Measurements from ENCODE around the gene CTIF.

DNA sequence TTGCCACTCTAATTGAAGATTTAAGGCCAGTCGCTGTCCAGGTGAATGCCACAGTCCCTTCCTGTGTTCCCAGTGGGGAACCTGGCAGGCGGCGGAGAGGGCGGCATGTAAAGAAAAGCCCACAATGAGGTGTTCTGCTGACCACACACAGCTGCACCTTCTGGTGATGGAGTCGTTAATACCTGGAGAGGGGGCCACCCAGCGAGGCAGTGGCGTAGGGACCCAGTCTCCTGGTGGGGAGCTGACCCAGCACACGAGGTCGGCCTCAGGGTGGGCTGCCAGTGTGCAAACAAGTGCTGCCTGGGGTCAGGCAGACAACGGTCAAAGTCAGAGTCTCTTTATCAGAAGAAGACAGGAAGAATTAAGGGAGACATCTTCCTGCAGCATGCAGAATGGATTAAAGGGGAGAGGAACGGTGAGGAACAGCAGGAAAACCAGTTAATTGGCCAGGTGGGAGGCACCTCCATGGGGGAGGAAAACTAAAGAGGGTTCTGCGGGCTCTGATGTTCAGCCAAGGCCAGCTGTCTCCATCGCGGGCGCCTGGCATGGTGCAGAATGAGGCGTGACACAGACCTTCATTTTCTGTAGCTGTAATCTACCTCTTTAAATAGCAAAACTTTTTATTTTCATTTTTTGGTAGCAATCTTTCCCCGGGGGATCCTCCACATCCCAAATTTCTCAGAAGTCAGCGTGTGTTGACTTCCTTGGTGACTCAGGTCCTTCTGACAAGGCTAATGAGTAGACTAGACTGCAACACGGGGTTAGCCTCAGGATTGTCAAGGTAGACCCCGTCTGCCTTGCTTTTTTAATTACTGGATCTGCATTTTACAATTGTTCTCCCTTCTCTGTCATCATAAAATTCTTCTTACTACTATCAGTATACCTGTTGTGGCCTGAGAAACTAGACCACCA, 333.7 kb downstream of the CTIF start:
- TF ChIP-seq, protein P1, sequence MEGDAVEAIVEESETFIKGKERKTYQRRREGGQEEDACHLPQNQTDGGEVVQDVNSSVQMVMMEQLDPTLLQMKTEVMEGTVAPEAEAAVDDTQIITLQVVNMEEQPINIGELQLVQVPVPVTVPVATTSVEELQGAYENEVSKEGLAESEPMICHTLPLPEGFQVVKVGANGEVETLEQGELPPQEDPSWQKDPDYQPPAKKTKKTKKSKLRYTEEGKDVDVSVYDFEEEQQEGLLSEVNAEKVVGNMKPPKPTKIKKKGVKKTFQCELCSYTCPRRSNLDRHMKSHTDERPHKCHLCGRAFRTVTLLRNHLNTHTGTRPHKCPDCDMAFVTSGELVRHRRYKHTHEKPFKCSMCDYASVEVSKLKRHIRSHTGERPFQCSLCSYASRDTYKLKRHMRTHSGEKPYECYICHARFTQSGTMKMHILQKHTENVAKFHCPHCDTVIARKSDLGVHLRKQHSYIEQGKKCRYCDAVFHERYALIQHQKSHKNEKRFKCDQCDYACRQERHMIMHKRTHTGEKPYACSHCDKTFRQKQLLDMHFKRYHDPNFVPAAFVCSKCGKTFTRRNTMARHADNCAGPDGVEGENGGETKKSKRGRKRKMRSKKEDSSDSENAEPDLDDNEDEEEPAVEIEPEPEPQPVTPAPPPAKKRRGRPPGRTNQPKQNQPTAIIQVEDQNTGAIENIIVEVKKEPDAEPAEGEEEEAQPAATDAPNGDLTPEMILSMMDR (IDR thresholded peaks at IDR 0.05): no peak
- TF ChIP-seq POLR2AphosphoS5 (IDR thresholded peaks at IDR 0.05; ENCODE audit: low read depth, low read length) (no peak), TCF7L2 (IDR thresholded peaks at IDR 0.05; ENCODE audit: low read depth, low read length) (no peak)
- TF ChIP-seq, protein P2, sequence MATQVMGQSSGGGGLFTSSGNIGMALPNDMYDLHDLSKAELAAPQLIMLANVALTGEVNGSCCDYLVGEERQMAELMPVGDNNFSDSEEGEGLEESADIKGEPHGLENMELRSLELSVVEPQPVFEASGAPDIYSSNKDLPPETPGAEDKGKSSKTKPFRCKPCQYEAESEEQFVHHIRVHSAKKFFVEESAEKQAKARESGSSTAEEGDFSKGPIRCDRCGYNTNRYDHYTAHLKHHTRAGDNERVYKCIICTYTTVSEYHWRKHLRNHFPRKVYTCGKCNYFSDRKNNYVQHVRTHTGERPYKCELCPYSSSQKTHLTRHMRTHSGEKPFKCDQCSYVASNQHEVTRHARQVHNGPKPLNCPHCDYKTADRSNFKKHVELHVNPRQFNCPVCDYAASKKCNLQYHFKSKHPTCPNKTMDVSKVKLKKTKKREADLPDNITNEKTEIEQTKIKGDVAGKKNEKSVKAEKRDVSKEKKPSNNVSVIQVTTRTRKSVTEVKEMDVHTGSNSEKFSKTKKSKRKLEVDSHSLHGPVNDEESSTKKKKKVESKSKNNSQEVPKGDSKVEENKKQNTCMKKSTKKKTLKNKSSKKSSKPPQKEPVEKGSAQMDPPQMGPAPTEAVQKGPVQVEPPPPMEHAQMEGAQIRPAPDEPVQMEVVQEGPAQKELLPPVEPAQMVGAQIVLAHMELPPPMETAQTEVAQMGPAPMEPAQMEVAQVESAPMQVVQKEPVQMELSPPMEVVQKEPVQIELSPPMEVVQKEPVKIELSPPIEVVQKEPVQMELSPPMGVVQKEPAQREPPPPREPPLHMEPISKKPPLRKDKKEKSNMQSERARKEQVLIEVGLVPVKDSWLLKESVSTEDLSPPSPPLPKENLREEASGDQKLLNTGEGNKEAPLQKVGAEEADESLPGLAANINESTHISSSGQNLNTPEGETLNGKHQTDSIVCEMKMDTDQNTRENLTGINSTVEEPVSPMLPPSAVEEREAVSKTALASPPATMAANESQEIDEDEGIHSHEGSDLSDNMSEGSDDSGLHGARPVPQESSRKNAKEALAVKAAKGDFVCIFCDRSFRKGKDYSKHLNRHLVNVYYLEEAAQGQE (IDR thresholded peaks at IDR 0.05; ENCODE audit: insufficient read depth in 1 of 2, low read depth in 2 of 2, low read length in 1 of 2): no peak
